SKM-1 (cell line): ENCODE results near the gene SLC4A1AP.
"Not testable (repeated sequence)": the region's sequence is repeated elsewhere in the genome, so short reads cannot be mapped to it uniquely, and the experiment has no call there.

ENCODE experiments used
- DNase-seq: peaks from one replicate; lab custom pipeline; 2025; ENCODE audit not compliant: unreplicated experiment; lab: John Stamatoyannopoulos, UW

Gene SLC4A1AP, protein sequence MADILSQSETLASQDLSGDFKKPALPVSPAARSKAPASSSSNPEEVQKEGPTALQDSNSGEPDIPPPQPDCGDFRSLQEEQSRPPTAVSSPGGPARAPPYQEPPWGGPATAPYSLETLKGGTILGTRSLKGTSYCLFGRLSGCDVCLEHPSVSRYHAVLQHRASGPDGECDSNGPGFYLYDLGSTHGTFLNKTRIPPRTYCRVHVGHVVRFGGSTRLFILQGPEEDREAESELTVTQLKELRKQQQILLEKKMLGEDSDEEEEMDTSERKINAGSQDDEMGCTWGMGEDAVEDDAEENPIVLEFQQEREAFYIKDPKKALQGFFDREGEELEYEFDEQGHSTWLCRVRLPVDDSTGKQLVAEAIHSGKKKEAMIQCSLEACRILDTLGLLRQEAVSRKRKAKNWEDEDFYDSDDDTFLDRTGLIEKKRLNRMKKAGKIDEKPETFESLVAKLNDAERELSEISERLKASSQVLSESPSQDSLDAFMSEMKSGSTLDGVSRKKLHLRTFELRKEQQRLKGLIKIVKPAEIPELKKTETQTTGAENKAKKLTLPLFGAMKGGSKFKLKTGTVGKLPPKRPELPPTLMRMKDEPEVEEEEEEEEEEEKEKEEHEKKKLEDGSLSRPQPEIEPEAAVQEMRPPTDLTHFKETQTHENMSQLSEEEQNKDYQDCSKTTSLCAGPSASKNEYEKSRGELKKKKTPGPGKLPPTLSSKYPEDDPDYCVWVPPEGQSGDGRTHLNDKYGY

GRCh38 chr2:27663285-27664153 is at the start of gene SLC4A1AP, which contains the start of gene SUPT7L:
Gene SLC4A1AP, plus strand, starts transcription at chr2:27663889. Its CDS starts 26 bp downstream, at chr2:27663915.
Gene SUPT7L, minus strand, starts transcription at chr2:27663614. Its CDS starts 1,422 bp downstream, at chr2:27662192.
- peak; percentile 82 for DNase-seq

- DNase-seq, result no peak
Observed at GRCh38 chr2:27613985-27614384, 49.7 kb upstream of the SLC4A1AP start.

DNA sequence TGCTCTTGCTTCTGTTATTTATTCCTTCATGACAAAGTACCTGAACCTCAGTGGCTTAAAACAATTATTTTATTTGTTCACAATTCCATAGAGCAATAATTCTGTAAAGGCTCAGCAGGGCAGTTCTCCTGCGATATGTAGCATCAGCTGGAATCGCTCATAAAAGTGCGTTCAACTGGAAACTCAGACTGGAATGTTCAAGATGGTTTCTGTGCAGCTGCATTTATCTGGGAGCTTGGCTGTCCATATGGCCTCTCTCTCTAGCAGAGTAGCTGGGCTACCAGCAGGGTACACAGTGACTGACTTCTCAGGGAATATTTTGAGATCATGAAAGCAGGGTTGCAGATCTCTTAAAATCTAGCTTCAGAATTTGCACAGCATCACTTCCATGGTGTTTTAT is 48.4 kb upstream of the SLC4A1AP start:
- no peak for DNase-seq

DNA sequence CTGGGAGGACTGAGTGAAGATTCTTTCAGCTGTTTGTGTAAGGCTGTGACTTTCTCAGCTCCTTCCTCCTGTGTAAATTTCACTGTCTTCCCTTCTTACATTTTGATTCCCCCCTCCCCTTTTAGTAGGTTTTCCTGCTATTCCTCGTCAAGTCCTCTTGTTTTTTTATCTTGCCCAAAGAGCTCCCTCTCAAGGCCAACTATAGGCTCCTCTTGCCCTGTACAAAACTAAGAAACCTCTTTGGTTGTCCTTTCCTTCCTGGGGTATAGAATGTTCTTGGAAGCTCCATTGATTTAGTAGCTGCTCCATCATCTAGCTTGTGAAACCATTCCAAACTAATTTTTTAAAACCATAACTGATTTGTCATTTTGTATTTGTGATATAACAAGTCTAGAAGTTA is 42.2 kb upstream of the SLC4A1AP start:
- DNase-seq, result no peak

DNA sequence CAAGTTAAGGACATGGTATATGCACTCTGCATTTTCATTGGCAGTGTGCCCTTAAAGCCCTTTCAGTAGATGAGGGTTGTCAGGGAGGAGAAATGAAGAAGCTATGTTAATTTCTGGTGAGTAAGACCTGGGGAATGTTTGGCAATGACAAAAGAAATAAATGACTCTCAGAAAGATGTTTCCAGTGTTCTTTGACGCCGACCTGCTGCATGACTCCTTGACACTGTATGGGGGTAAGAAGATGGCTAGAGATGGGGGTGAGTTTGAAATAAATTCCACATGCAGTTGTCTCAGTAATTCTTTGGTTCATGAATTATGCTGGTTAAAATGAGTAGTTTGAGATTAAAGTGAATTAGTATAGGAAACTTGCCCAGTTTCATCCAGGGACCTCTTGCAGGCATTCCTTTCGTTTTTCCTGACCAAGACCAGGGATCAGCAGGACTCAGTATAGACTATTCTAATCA is 40.7 kb upstream of the SLC4A1AP start:
- DNase-seq, result no peak

DNA sequence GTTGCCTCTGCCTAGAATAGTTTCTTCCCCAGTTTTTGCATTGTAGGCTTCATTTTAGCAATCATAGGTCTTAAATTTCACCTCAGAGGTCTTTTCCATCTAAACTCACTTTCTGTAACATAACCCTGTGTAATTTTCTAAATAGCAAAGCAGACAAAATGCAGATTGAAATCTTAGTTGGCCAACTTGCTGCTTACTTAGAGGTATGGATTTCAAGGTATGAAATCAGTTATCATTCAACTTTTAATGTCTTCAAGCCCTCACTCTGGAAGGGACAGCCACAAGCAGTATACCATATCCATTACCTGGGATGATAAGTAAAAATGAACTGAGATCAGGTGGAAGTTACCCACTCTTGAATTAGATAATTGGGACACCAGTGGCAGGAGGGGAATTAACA is 38.7 kb upstream of the SLC4A1AP start:
- no peak for DNase-seq

DNA sequence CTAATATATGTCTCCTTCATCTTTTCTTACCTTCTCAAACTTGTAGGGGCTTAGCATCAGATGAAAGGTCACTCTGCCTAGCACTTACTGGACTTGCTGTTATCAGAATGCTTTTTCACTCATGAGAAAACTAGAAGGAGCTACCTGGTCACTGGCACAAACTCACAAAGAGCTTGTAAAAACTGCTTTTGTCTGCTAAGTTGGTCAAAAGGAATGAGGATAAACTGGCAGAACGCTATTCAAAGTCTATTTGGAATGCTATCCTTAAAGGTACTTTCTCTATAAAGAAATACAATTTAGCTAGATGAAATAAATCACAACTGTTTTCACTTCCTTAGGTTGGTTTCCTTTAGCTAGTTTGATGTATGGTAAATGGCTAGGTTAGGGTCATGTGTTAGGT is 37.4 kb upstream of the SLC4A1AP start:
- not testable (repeated sequence) for DNase-seq

GRCh38 chr2:27626921-27627320 is 36.8 kb upstream of the SLC4A1AP start:
- DNase-seq, result not testable (repeated sequence)

DNA sequence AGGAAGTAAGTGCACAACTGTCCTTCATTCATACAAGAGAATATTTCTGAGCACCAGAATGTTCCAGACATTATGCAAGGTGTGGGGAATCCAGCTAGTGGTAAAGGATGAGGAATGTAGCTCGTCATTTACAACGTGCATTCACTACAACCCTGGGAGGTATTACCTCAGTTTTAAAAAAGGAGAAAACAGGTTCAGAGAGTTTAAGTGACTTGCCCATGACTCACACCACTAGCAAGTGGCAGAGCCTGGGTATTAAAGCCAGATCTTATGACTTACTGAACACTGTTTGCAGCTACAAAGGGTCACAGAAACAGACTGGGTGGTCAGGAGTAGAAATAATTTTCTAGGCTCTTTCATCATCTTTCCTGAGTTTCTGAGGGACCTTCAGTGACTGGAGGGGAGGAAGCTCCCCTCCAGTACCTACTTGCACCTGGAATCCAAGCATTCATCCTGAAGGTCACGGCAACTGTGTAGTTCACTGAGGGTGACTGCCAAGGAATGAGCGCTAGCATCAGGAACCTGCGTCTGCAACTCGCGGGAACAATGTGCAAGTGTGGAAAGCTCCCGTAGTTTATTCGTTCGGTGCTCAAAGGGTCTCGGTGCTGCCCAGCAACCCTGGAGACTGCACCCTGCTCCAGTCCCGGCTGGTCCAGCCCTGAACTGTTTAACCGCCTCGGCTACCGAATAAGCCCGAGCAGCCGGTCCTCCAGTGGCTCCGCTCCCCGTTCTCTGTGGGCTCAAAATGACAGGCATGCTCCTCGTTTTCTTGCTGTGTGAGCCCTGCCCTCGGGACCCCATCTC is 35.5 kb upstream of the SLC4A1AP start:
- DNase-seq, result no peak

DNA sequence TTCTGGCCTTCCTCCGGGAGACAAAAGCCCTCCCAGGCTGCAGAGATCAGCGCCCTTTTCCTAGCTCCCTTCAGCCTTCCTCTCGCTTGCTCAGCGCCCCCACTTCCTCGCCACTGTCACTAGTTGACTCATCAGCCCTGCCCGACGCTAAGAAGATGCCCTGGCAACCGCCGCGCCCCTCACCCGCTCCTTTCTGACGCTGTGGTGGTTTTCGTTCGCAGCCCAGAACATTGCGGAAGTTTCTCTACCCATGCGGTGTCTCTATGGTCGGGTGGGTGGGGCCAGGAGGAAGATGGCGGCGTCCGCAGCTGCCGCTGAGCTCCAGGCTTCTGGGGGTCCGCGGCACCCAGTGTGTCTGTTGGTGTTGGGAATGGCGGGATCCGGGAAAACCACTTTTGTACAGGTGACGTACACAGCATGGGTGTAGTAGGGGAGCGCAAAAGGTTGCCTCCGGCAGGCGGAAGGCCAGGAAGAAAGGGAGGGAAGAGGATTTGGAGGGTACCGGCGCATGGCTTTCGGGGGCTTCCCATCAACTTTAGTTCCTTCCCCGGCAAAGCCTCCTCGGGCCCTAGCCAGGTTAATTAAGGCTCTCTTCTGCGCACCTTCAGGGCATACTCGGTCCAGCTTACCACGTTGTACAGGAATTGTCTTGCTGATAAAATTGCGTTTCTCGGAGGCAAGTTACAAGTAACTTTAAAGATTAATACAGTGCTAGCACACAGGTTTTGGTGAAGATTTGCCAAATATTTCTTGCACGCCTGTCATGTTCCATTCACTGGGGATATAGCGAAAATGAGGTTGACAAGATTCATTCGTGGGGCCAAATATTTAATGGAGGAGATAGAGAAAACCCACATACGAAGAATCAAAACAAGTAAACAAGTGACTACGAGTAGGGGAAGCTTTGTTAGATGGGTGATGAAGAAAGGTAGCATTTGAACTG is 34.7 kb upstream of the SLC4A1AP start, which contains the start of the genes CCDC121 and GPN1:
Gene CCDC121, minus strand, starts transcription at position 246 of the 943 bp plus-strand sequence. CDS start 1,213 bp downstream, outside the sequence.
Gene GPN1, plus strand, starts transcription at position 284 of the 943 bp plus-strand sequence. Its CDS starts 9 bp downstream, at position 293.
- peak; percentile 79 for DNase-seq

GRCh38 chr2:27630257-27630656 is 33.4 kb upstream of the SLC4A1AP start:
- DNase-seq, result not testable (repeated sequence)

- no peak for DNase-seq
Observed at GRCh38 chr2:27634291-27634690, 29.4 kb upstream of the SLC4A1AP start.

DNA sequence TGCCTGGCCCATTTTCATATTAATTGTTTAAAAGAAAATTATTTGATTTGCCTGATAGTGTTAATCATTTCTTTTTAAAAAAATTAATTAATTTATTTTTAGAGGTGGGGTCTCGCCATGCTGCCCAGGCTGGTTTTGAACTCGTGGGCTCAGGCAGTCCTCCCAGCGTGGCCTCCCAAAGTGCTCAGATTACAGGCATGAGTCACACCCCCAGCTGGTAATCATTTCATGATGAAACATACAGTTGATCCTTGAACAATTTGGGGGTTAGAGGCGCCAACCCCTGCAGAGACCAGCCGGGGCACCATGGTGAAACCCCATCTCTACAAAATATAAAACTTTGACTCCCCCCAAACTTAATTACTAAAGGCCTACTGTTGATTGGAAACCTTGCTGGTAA is 26.9 kb upstream of the SLC4A1AP start:
- DNase-seq, result no peak

DNA sequence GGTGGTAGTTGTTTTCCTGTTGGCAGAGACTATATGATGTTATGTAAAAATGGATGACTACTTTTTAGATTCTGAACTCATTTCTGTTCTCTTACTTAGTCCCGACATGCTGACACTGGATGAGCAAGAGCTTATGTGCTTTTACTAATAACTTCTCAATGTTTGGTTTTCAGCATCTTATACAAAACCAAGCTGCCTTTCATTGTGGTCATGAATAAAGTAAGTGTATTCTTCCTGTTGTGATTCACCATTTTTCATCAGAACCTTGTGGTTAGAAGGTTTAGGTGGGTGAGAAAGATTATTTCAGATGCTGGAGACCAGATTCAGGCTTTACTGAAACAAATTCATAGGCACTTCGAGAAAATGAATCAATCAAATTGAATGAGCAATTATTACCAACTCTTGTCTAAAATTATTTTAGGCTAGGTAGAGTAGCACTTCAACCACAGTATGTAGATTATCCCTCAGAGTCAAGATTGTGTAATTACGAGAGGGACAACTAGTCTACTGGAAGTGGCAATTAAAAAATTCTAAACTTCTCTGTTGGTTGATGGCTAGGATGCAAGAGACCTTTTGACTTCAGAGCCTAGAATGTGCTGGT is 25.6 kb upstream of the SLC4A1AP start:
- no peak for DNase-seq

DNA sequence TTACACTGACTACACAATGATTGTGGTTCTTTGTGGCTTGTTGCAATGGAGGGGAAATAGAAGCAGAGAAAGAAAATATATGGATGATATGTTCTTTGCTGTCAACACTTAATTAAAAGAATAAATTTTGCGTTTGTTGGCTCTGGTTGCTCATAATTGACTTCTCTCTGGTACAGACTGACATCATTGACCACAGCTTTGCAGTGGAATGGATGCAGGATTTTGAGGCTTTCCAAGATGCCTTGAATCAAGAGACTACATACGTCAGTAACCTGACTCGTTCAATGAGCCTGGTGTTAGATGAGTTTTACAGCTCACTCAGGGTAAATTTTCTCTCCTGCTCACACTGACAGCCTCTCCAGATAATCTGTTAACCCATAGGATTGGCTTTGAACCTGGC is 25.0 kb upstream of the SLC4A1AP start:
- DNase-seq, result no peak

DNA sequence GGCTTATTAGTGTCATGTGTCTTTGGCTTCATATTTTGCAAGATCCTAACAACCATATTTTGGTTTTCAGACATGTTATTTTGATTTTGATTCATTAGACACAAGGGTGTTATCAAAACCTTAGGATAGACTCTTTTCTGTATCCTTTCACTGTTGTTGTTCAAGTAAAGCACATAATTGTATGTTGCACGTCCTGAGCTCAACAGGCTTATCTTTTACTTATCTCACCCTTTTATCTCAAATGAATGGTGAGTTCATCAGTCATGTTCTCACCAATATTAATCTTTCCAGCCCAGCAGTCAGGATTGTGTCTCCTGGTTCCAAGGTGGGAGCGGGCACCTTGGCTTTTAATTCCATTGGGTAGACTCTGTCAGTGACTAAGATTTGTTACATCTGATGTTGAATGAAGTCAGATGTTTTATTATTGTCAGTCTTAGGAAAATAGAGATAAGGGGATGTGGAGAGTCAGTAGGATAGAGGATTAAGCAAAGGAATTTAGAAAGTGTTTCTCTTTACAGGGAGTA is 22.9 kb upstream of the SLC4A1AP start:
- no peak for DNase-seq

DNA sequence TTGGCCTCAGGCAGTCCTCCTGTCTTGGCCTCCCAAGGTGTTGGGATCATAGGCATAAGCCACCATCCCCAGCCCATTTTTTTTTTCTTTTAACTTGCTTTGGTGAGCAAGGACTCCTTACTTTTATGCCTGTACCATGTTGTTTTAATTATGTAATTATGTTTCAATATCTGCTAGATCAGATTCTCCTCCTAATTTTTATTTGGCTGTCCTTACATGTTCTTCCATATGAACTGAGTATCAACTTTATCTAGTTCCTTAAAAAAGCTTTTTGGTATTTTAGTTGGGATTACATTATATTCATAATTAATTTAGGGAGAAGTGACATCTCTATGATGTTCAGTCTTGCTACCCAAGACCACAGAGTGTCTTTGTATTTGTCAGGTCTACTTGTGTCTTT is 18.5 kb upstream of the SLC4A1AP start:
- no peak for DNase-seq

DNA sequence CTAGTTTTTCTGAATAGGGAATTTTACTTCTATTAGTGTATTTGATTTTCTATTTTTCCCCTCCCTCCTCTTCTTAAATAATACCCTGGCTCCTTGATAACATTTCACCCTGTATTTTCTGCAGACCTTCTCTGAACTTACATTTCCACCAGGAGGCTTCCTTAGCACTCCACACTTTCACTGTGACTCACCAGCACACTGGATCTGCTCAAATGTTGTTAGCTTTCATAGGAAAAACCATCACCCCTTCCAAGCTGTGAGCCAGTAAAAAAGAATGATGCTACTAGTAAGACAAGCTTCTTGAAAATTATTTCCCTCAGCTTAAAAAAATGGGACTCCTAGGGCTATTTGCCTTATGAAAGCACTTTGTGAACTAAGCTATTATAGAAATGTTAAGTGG is 16.4 kb upstream of the SLC4A1AP start:
- no peak for DNase-seq
